Measurements from ENCODE around the gene BTN3A1.

BTN3A1 gene

GRCh38 chr6:26436018-26436417, 33.9 kb downstream of the BTN3A1 start (continued):
- TF ChIP-seq POU6F1 (CRISPR knock-in tag; IDR thresholded peaks at IDR 0.05; ENCODE audit: borderline replicate concordance, low read depth) (no peak), ARNTL (CRISPR knock-in tag; IDR thresholded peaks at IDR 0.05; ENCODE audit: borderline replicate concordance, low read depth) (no peak)

- ATAC-seq = no peak
- TF ChIP-seq BACH2 (CRISPR knock-in tag; IDR thresholded peaks at IDR 0.05; ENCODE audit: borderline replicate concordance) (no peak), ZFP3 (CRISPR knock-in tag; IDR thresholded peaks at IDR 0.05) (no peak), CSRNP3 (CRISPR knock-in tag; IDR thresholded peaks at IDR 0.05) (no peak), GLIS3 (CRISPR knock-in tag; IDR thresholded peaks at IDR 0.05) (no peak), ZNF8 (CRISPR knock-in tag; IDR thresholded peaks at IDR 0.05) (no peak), ISL1 (CRISPR knock-in tag; IDR thresholded peaks at IDR 0.05) (no peak), PATZ1 (CRISPR knock-in tag; IDR thresholded peaks at IDR 0.05; ENCODE audit: borderline replicate concordance) (no peak), ZFP30 (CRISPR knock-in tag; IDR thresholded peaks at IDR 0.05) (no peak), POU6F1 (CRISPR knock-in tag; IDR thresholded peaks at IDR 0.05; ENCODE audit: borderline replicate concordance, low read depth) (no peak), CSDC2 (CRISPR knock-in tag; IDR thresholded peaks at IDR 0.05) (no peak), TSHZ2 (CRISPR knock-in tag; IDR thresholded peaks at IDR 0.05) (no peak), ZNF565 (CRISPR knock-in tag; conservative IDR thresholded peaks at IDR 0.05; ENCODE audit: low read depth) (no peak), ESRRG (CRISPR knock-in tag; IDR thresholded peaks at IDR 0.05) (no peak), ARNTL (CRISPR knock-in tag; IDR thresholded peaks at IDR 0.05; ENCODE audit: borderline replicate concordance, low read depth) (no peak), TCF4 (CRISPR knock-in tag; IDR thresholded peaks at IDR 0.05; ENCODE audit: borderline replicate concordance) (no peak), SNAI2 (CRISPR knock-in tag; IDR thresholded peaks at IDR 0.05) (no peak), TOX (CRISPR knock-in tag; IDR thresholded peaks at IDR 0.05; ENCODE audit: borderline replicate concordance) (no peak)
These were observed 35.5 kb downstream of the BTN3A1 start for GRCh38 chr6:26437550-26437949.

- TF ChIP-seq BACH2 (CRISPR knock-in tag; IDR thresholded peaks at IDR 0.05; ENCODE audit: borderline replicate concordance) (no peak), OSR1 (CRISPR knock-in tag; IDR thresholded peaks at IDR 0.05) (no peak), ZNF565 (CRISPR knock-in tag; conservative IDR thresholded peaks at IDR 0.05; ENCODE audit: low read depth) (no peak), CREB5 (CRISPR knock-in tag; IDR thresholded peaks at IDR 0.05; ENCODE audit: low read depth) (no peak), ZC3H10 (CRISPR knock-in tag; IDR thresholded peaks at IDR 0.05) (no peak), TSHZ2 (CRISPR knock-in tag; IDR thresholded peaks at IDR 0.05) (no peak), ZNF70 (CRISPR knock-in tag; IDR thresholded peaks at IDR 0.05) (no peak), ISL1 (CRISPR knock-in tag; IDR thresholded peaks at IDR 0.05) (no peak), POU6F1 (CRISPR knock-in tag; IDR thresholded peaks at IDR 0.05; ENCODE audit: borderline replicate concordance, low read depth) (no peak), TCF4 (CRISPR knock-in tag; IDR thresholded peaks at IDR 0.05; ENCODE audit: borderline replicate concordance) (no peak)
- no peak for ATAC-seq
These were observed 35.9 kb downstream of the BTN3A1 start for GRCh38 chr6:26438000-26438399.
